Ovary (tissue), 9 donors: ENCODE measurements around the gene RAB4A. TPM values are rescaled to one million over a fixed set of nuclear protein-coding genes. Genes with fewer than 3 reads are reported as not detected.

Experiments used
- DNase-seq, 5 donors: peaks; one replicate each; pipeline ENCODE4 v3.0.0-alpha.2; 2019 to 2020
- H3K27ac ChIP-seq, 2 donors: fragments of 200-600 bp; one replicate each; pipeline versions ENCODE4 v1.5.1 to v1.8.0; 2019 to 2022
- H3K27me3 ChIP-seq: fragments of 200-600 bp; one replicate; pipeline ENCODE4 v1.8.0; 2022
- H3K36me3 ChIP-seq: fragments of 200-600 bp; sonication (generic); one replicate; pipeline ENCODE4 v1.5.1; 2019
- H3K4me1 ChIP-seq: one replicate; pipeline ENCODE4 v1.8.1; 2013; ENCODE audit warnings: mild to moderate bottlenecking, moderate library complexity; ENCODE audit not compliant: insufficient read depth
- H3K4me3 ChIP-seq: fragments of 200-600 bp; sonication (generic); one replicate; pipeline ENCODE4 v1.5.1; 2017
- H3K9me3 ChIP-seq, 2 donors: fragments of 200-600 bp in 1 of 2; sonication (generic) in 1 of 2; one replicate each; pipeline versions ENCODE4 v1.5.1 to v1.8.1; 2013 to 2019; ENCODE audit warnings: mild to moderate bottlenecking in 1 of 2, moderate library complexity in 1 of 2
- CTCF ChIP-seq, 3 donors: fragments of 450-650 bp in 2 of 3; fragments of 200-600 bp in 1 of 3; IDR thresholded peaks; one replicate each; pipeline versions ENCODE4 v1.5.1 to v1.8.0; 2016 to 2022; ENCODE audit warnings: antibody characterized with exemption in 3 of 3, mild to moderate bottlenecking in 1 of 3
- EP300 ChIP-seq: sonication (generic); formaldehyde crosslinking; IDR thresholded peaks from one replicate; pipeline ENCODE4 v1.6.1; 2017; ENCODE audit warnings: antibody characterized with exemption
- POLR2A ChIP-seq: fragments of 450-650 bp; IDR thresholded peaks from one replicate; pipeline ENCODE4 v1.6.1; 2017; ENCODE audit warnings: antibody characterized with exemption, mild to moderate bottlenecking, moderate library complexity
- WGBS, 3 donors: extraction: QIAGEN DNeasy Blood & Tissue Kit in 1 of 3; methylation state at CpG; one replicate each; pipeline versions ENCODE4 v1.1.5 to v1.1.7; 2013 to 2017; 5-methylcytosine and 5-hydroxymethylcytosine counted together
- intact Hi-C, 4 donors: fragments of 100-400 bp; cut with DNase I; formaldehyde crosslinking; loops; one replicate each; pipeline versions ENCODE4 v1.11.0 to v1.15.1; 2022 to 2023
- polyA plus RNA-seq, 2 donors: library from polyadenylated mRNA; stranded (reverse); fragments of 200-250 nt in 1 of 2; fragments of 350-450 nt in 1 of 2; fragmentation: Illumina TruSeq in 1 of 2; extraction: RNeasy Lipid Tissue Mini Kit (QIAGEN cat#74804) in 1 of 2; gene quantifications; one replicate each; pipeline ENCODE4 v1.2.3, GENCODE V29; 2013 to 2014
- total RNA-seq, 7 donors: library from RNA; depleted of rRNA in 2 of 7; stranded (reverse); fragments of >200 nt in 2 of 7; fragmentation: NEBNext Ultra II Directional in 3 of 7; extraction: Animal tissue kit (Norgen Biotek cat#: 25700) in 3 of 7; gene quantifications; one replicate each; pipeline versions ENCODE4 v1.1.0 to v1.2.4, GENCODE V29; 2016 to 2023
- donor health status: DM: no; HTN: no; CAD: no; lungs with moderate emphysema.
- donor health status: DM: no; HTN: no; CAD: no.
- donor health status: Bipolar disorder and iron deficiency.
- donor health status: DM: yes; HTN: yes; CAD: no.
- donor health status: DM: no; HTN: no; CAD: no.
- donor health status: DM: yes; HTN: yes; CAD: no.

Gene RAB4A
- total and polyA plus RNA-seq, 9 donors, result 19.5 to 69.2 (median 44.3) TPM

DNA sequence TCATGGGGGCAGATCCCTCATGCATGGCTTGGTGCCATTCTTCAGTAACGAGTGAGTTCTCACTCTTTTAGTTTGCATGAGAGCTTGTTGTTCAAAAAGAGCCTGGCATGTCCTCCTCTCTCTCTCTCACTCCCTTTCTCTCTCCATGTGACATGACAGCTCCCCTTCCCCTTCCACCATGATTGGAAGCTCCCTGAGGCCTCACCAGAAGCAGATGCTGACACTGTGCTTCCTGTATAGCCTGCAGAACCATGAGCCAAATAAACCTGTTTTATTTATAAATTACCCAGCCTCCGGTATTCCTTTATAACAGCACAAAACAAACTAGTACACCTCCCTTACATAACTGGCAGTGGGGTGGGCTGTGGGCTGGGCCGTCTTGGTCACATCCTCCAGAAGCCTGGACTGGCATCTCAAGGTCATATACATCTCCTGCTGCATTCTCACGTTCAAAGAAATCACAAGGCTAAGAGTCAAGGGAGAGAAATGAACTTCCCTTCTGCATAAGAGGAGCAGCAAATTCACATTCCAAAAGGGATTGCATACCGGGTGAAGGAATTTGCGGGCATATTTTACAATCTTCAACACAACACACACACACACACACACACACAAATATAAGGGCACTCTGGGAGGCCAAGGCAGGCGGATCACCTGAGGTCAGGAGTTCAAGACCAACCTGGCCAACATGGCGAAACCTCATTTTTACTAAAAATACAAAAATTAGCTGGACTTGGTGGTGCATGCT, 74.2 kb downstream of the RAB4A start:
- TF ChIP-seq EP300, result no peak
- no peak for TF ChIP-seq POLR2A
- no peak for TF ChIP-seq CTCF (IDR thresholded peaks at IDR 0.05)
- Histone ChIP-seq H3K27me3 (no peaks in the 10 kb centered on the region), H3K27ac (no peak overlapping the region), H3K9me3 (no peaks in the 10 kb centered on the region), H3K36me3 (no peaks in the 10 kb centered on the region), H3K4me1 (no peaks in the 10 kb centered on the region), H3K4me3 (no peak overlapping the region)
- DNase-seq, result no peak
- WGBS, 3 donors, result 37 to 49% (median 38%) methylated on average over 8 of the region's 8 CpGs
- intact Hi-C loops, result loop anchor here in 2 of 4 donors (5.0 to 10.0 kb wide), 2 partner anchors 70 to 107 kb away; partner anchors contain the start of gene RAB4A (in 1 of the 2)

GRCh38 chr1:229347528-229347927, 76.6 kb downstream of the RAB4A start:
- H3K27ac ChIP-seq, result no peak overlapping the region

GRCh38 chr1:229349463-229350385, 78.8 kb downstream of the RAB4A start:
- no peak for TF ChIP-seq EP300
- no peak for TF ChIP-seq POLR2A
- TF ChIP-seq CTCF (IDR thresholded peaks at IDR 0.05), result no peak
- no peak for DNase-seq
- intact Hi-C loops, result loop anchor here in 1 of 4 donors (10.0 kb wide), 1 partner anchor 75 kb away; the partner anchor contains the start of gene RAB4A
- Histone ChIP-seq H3K4me3 (no peak overlapping the region), H3K36me3 (no peaks in the 10 kb centered on the region), H3K4me1 (no peaks in the 10 kb centered on the region), H3K9me3 (no peaks in the 10 kb centered on the region), H3K27me3 (no peaks in the 10 kb centered on the region), H3K27ac (no peak overlapping the region)
- WGBS, 3 donors, result 65 to 70% (median 66%) methylated on average over 8 of the region's 8 CpGs

More at GRCh38 chr1:229347528-229347927, 76.6 kb downstream of the RAB4A start:
- Histone ChIP-seq H3K36me3 (no peaks in the 10 kb centered on the region), H3K27me3 (no peaks in the 10 kb centered on the region), H3K4me3 (no peak overlapping the region), H3K4me1 (no peaks in the 10 kb centered on the region), H3K9me3 (no peaks in the 10 kb centered on the region)
- no peak for TF ChIP-seq CTCF (IDR thresholded peaks at IDR 0.05)
- TF ChIP-seq EP300, result no peak
- no peak for TF ChIP-seq POLR2A
- WGBS, 3 donors, result 43 to 85% (median 67%) methylated on average over 3 of the region's 3 CpGs
- no peak for DNase-seq
- intact Hi-C loops, result loop anchor here in 1 of 4 donors (10.0 kb wide), 1 partner anchor 73 kb away; the partner anchor contains the start of gene RAB4A

- intact Hi-C loops, result no loop called here
- Histone ChIP-seq H3K9me3 (no peaks in the 10 kb centered on the region), H3K4me1 (no peaks in the 10 kb centered on the region), H3K27me3 (no peaks in the 10 kb centered on the region), H3K4me3 (no peak overlapping the region), H3K36me3 (no peaks in the 10 kb centered on the region), H3K27ac (no peak overlapping the region)
- no peak for DNase-seq
- TF ChIP-seq EP300 (no peak), CTCF (IDR thresholded peaks at IDR 0.05) (no peak), POLR2A (no peak)
- 83 to 86% (median 84%) methylated on average over 2 of the region's 2 CpGs for WGBS, 3 donors
Observed at GRCh38 chr1:229352975-229353374, 82.1 kb downstream of the RAB4A start.
